HepG2 (cell line): ENCODE data around the gene SLC34A3. TPM values are rescaled to one million over a fixed set of nuclear protein-coding genes. Genes with fewer than 3 reads are reported as not detected.

Source experiments
- CBX5 ChIP-seq: sonication (generic); formaldehyde crosslinking; IDR thresholded peaks from 2 replicates; pipeline ENCODE4 v1.4.0; 2020; ENCODE audit warnings: missing genetic modification reagents, borderline replicate concordance
- CTCF ChIP-seq: sonication (generic); formaldehyde crosslinking; IDR thresholded peaks from 2 replicates; pipeline ENCODE4 v1.5.0; 2020; ENCODE audit warnings: mild to moderate bottlenecking, missing genetic modification reagents, moderate library complexity
- DBP ChIP-seq: sonication (generic); formaldehyde crosslinking; IDR thresholded peaks from 2 replicates; pipeline ENCODE4 v1.4.0; 2020; ENCODE audit warnings: missing genetic modification reagents; ENCODE audit errors: not compliant biosample characterization
- HMGXB3 ChIP-seq: sonication (generic); formaldehyde crosslinking; IDR thresholded peaks from 2 replicates; pipeline ENCODE4 v1.4.0; 2020; ENCODE audit warnings: missing genetic modification reagents, borderline replicate concordance
- MXI1 ChIP-seq: IDR thresholded peaks from 3 replicates; pipeline ENCODE4 v1.6.1; 2012; ENCODE audit warnings: low read depth, low read length, inconsistent platforms, borderline replicate concordance
- NCOA5 ChIP-seq: sonication (generic); formaldehyde crosslinking; IDR thresholded peaks from 2 replicates; pipeline ENCODE4 v1.4.0; 2020; ENCODE audit warnings: missing genetic modification reagents
- PHB2 ChIP-seq: fragments of 450-650 bp; IDR thresholded peaks from 2 replicates; pipeline ENCODE4 v1.6.1; 2018; ENCODE audit not compliant: partially characterized antibody
- POLR2AphosphoS2 ChIP-seq: IDR thresholded peaks from 2 replicates; pipeline ENCODE4 v1.6.1; 2011; ENCODE audit warnings: low read depth, low read length, improper control_type of control experiment
- RCOR2 ChIP-seq: IDR thresholded peaks from 2 replicates; pipeline ENCODE4 v1.6.1; 2016; ENCODE audit warnings: missing biosample characterization, missing genetic modification reagents
- RFXAP ChIP-seq: sonication (generic); formaldehyde crosslinking; IDR thresholded peaks from 2 replicates; pipeline ENCODE4 v1.4.0; 2020; ENCODE audit warnings: missing genetic modification reagents, borderline replicate concordance
- RXRA ChIP-seq: sonication (generic); formaldehyde crosslinking; IDR thresholded peaks from 2 replicates; pipeline ENCODE4 v1.5.1; 2020; ENCODE audit warnings: missing genetic modification reagents
- SMARCE1 ChIP-seq: fragments of 450-650 bp; IDR thresholded peaks from 2 replicates; pipeline ENCODE4 v1.6.1; 2017; ENCODE audit warnings: borderline replicate concordance
- ZBTB38 ChIP-seq: sonication (generic); formaldehyde crosslinking; IDR thresholded peaks from 2 replicates; pipeline ENCODE4 v1.5.1; 2020; ENCODE audit warnings: mild to moderate bottlenecking, missing genetic modification reagents
- ZFP90 ChIP-seq: sonication (generic); formaldehyde crosslinking; IDR thresholded peaks from 2 replicates; pipeline ENCODE4 v1.8.0; 2022; ENCODE audit warnings: missing genetic modification reagents, mild to moderate bottlenecking, inconsistent platforms, borderline replicate concordance
- ZNF256 ChIP-seq: sonication (generic); formaldehyde crosslinking; conservative IDR thresholded peaks from 2 replicates; pipeline ENCODE4 v1.4.0; 2020; ENCODE audit warnings: missing genetic modification reagents
- ZNF329 ChIP-seq: sonication (generic); formaldehyde crosslinking; IDR thresholded peaks from 2 replicates; pipeline ENCODE4 v1.9.0; 2021; ENCODE audit warnings: low read depth, mild to moderate bottlenecking, missing genetic modification reagents
- ZNF354B ChIP-seq: sonication (generic); formaldehyde crosslinking; IDR thresholded peaks from 2 replicates; pipeline ENCODE4 v1.8.0; 2022; ENCODE audit warnings: mild to moderate bottlenecking, missing genetic modification reagents
- ZNF451 ChIP-seq: sonication (generic); formaldehyde crosslinking; IDR thresholded peaks from 2 replicates; pipeline ENCODE4 v1.5.0; 2020; ENCODE audit warnings: mild to moderate bottlenecking, missing genetic modification reagents
- ZNF557 ChIP-seq: sonication (generic); formaldehyde crosslinking; IDR thresholded peaks from 2 replicates; pipeline ENCODE4 v1.4.0; 2020; ENCODE audit warnings: missing genetic modification reagents
- ZNF670 ChIP-seq: sonication (generic); formaldehyde crosslinking; IDR thresholded peaks from 2 replicates; pipeline ENCODE4 v1.8.0; 2022; ENCODE audit warnings: mild to moderate bottlenecking, missing genetic modification reagents, borderline replicate concordance
- ZNF749 ChIP-seq: sonication (generic); formaldehyde crosslinking; IDR thresholded peaks from 2 replicates; pipeline ENCODE4 v1.8.0; 2022; ENCODE audit warnings: mild to moderate bottlenecking, missing genetic modification reagents, moderate library complexity, borderline replicate concordance
- ZNF761 ChIP-seq: sonication (generic); formaldehyde crosslinking; conservative IDR thresholded peaks from 2 replicates; pipeline ENCODE4 v1.4.0; 2020; ENCODE audit warnings: mild to moderate bottlenecking, missing genetic modification reagents
- ZSCAN25 ChIP-seq: sonication (generic); formaldehyde crosslinking; IDR thresholded peaks from 2 replicates; pipeline ENCODE4 v1.8.0; 2022; ENCODE audit warnings: mild to moderate bottlenecking, missing genetic modification reagents
- ZSCAN30 ChIP-seq: sonication (generic); formaldehyde crosslinking; IDR thresholded peaks from 2 replicates; pipeline ENCODE4 v1.5.0; 2020; ENCODE audit warnings: mild to moderate bottlenecking, missing genetic modification reagents
- polyA plus RNA-seq, 8 experiments: library from polyadenylated mRNA; depleted of rRNA in 3 of 8; stranded (reverse) in 7 of 8; unstranded in 1 of 8; fragments of >200 nt; fragmentation: Illumina TruSeq in 4 of 8; extraction: Trizol in 4 of 8; gene quantifications; 2 replicates each; pipeline versions ENCODE4 v1.2.1 to v1.2.3, GENCODE V29; 2011 to 2016; ENCODE audit warnings: low read depth in 4 of 8, missing spikeins in 1 of 8, mixed read lengths in 1 of 8; ENCODE audit not compliant: insufficient read depth in 1 of 8
- total RNA-seq, 5 experiments: library from RNA; depleted of rRNA; stranded (reverse); fragments of >200 nt; fragmentation: Illumina TruSeq; extraction: Trizol; gene quantifications; 2 replicates each; pipeline ENCODE4 v1.2.3, GENCODE V29; 2016; ENCODE audit warnings: low read depth in 1 of 5

SLC34A3 gene
- total and polyA plus RNA-seq, 2 of the 13 experiments (the other 11 are each of a cell fraction or from before 2014, with no cell fraction given), result 0.07 to 1.0 TPM

GRCh38 chr9:137277329-137278041 lies 46.8 kb downstream of the SLC34A3 start, which contains the start of gene TOR4A (continued):
- TF ChIP-seq ZNF761 (CRISPR knock-in tag), result no peak
- no peak for TF ChIP-seq NCOA5
- 0 out of 2 replicates have a peak, but pooled peaks have one; percentile 25 for TF ChIP-seq ZFP90 (CRISPR knock-in tag)
- peak; percentile 83 for TF ChIP-seq CTCF
- TF ChIP-seq HMGXB3 (CRISPR knock-in tag), result peak; percentile 78; the same call in 1 of the 2 replicates
- TF ChIP-seq RXRA, result peak; percentile 76
- no peak for TF ChIP-seq PHB2
- peak; percentile 77 for TF ChIP-seq ZNF557
- peak; percentile 75; the same call in 1 of the 2 replicates for TF ChIP-seq ZSCAN30 (CRISPR knock-in tag)
- TF ChIP-seq RFXAP (CRISPR knock-in tag), result no peak
- TF ChIP-seq ZNF256 (CRISPR knock-in tag), result no peak
- no peak for TF ChIP-seq RCOR2 (CRISPR knock-in tag)
- TF ChIP-seq ZBTB38 (CRISPR knock-in tag), result peak; percentile 79
- no peak for TF ChIP-seq SMARCE1
- TF ChIP-seq MXI1, result peak; percentile 81; the same call in 2 of the 3 replicates
- peak; percentile 13; the same call in 1 of the 2 replicates for TF ChIP-seq ZSCAN25 (CRISPR knock-in tag)
- TF ChIP-seq ZNF451 (CRISPR knock-in tag), result peak; percentile 55; the same call in 1 of the 2 replicates
- no peak for TF ChIP-seq ZNF354B (CRISPR knock-in tag)
- no peak for TF ChIP-seq POLR2AphosphoS2
- 0 out of 2 replicates have a peak, but pooled peaks have one; percentile 13 for TF ChIP-seq ZNF749 (CRISPR knock-in tag)
- TF ChIP-seq ZNF329, result no peak
- TF ChIP-seq CBX5 (CRISPR knock-in tag), result peak; percentile 43; the same call in 1 of the 2 replicates
- TF ChIP-seq DBP (CRISPR knock-in tag), result no peak
- no peak; the same call in 1 of the 2 replicates for TF ChIP-seq ZNF670 (CRISPR knock-in tag)
